ENCODE measurements around the gene ARID5B.

DNA sequence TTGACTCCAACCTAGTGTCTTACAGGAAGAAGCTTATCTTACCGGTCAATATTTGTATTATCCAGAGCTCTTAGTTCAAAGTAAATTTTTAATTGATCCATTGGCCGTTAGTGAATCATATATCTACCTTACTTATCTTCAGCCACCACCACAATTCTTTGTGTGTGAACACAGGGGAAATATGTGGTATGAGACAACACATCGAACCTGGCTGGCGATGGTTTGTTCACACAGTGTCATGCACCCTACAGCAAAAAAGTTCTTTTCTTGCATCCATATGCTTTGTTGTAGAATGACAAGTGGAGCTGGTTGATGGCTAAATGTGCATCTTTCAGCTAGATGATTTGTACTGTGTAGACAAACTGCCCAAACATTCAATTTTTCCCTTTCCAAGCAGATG, 65.8 kb downstream of the ARID5B start:
- TF ChIP-seq, protein P1, sequence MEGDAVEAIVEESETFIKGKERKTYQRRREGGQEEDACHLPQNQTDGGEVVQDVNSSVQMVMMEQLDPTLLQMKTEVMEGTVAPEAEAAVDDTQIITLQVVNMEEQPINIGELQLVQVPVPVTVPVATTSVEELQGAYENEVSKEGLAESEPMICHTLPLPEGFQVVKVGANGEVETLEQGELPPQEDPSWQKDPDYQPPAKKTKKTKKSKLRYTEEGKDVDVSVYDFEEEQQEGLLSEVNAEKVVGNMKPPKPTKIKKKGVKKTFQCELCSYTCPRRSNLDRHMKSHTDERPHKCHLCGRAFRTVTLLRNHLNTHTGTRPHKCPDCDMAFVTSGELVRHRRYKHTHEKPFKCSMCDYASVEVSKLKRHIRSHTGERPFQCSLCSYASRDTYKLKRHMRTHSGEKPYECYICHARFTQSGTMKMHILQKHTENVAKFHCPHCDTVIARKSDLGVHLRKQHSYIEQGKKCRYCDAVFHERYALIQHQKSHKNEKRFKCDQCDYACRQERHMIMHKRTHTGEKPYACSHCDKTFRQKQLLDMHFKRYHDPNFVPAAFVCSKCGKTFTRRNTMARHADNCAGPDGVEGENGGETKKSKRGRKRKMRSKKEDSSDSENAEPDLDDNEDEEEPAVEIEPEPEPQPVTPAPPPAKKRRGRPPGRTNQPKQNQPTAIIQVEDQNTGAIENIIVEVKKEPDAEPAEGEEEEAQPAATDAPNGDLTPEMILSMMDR (IDR thresholded peaks at IDR 0.05), result no peak
- no peak for TF ChIP-seq POLR2A (IDR thresholded peaks at IDR 0.05)

All from Peyer's patch (tissue), 4 donors.